SK-N-SH treated with all-trans-retinoic acid at 6 μM for 48 hours (cell line): Measurements from ENCODE around the gene PCLAF.

Experiments
- BACH2 ChIP-seq: fragments of 250-450 bp; sonication (Bioruptor Pico); IDR thresholded peaks from 2 replicates; pipeline ENCODE4 v1.9.0; 2021; ENCODE audit warnings: mild to moderate bottlenecking, borderline replicate concordance
- POU6F1 ChIP-seq: fragments of 250-450 bp; sonication (Bioruptor Pico); IDR thresholded peaks from 2 replicates; pipeline ENCODE4 v1.8.0; 2021; ENCODE audit warnings: low read depth, mild to moderate bottlenecking, moderate library complexity, borderline replicate concordance
- PPARA ChIP-seq: fragments of 250-450 bp; sonication (Bioruptor Pico); IDR thresholded peaks from 2 replicates; pipeline ENCODE4 v1.5.0; 2020; ENCODE audit warnings: mild to moderate bottlenecking, borderline replicate concordance
- SNAI2 ChIP-seq: fragments of 250-450 bp; sonication (Bioruptor Pico); IDR thresholded peaks from 2 replicates; pipeline ENCODE4 v1.5.0; 2020; ENCODE audit warnings: mild to moderate bottlenecking, moderate library complexity
- TOX ChIP-seq: fragments of 250-450 bp; sonication (Bioruptor Pico); IDR thresholded peaks from 2 replicates; pipeline ENCODE4 v1.8.0; 2021; ENCODE audit warnings: mild to moderate bottlenecking, moderate library complexity, borderline replicate concordance
- ZFP30 ChIP-seq: fragments of 450-650 bp; formaldehyde crosslinking; IDR thresholded peaks from 2 replicates; pipeline ENCODE4 v1.5.0; 2022; ENCODE audit warnings: mild to moderate bottlenecking, moderate library complexity

- TF ChIP-seq SNAI2 (no peak), BACH2 (CRISPR knock-in tag) (no peak), PPARA (CRISPR knock-in tag) (no peak), ZFP30 (CRISPR knock-in tag) (no peak), TOX (CRISPR knock-in tag) (no peak), POU6F1 (CRISPR knock-in tag) (no peak)
These were observed 25.8 kb downstream of the PCLAF start for GRCh38 chr15:64355348-64355943.
